WTC11 (cell line): ENCODE data around the gene SLC24A4. TPM values are rescaled to one million over a fixed set of nuclear protein-coding genes. Genes with fewer than 3 reads are reported as not detected.

Experiments
- ATAC-seq: fragments of 200-7000 bp; cut with Tn5 transposase; 2 replicates; pipeline ENCODE4 v1.10.0; 2021; ENCODE audit warnings: mild to moderate bottlenecking, moderate library complexity
- CTCF ChIA-PET: fragments of 300-600 bp; sonication (Branson Sonifier 250); formaldehyde crosslinking; loops from one replicate; lab custom pipeline; 2021; ENCODE audit warnings: antibody characterized with exemption; lab: Charles Lee
- POLR2A ChIA-PET: fragments of 350-600 bp; sonication (Branson Sonifier 250); formaldehyde crosslinking; loops from one replicate; lab custom pipeline; 2021; ENCODE audit warnings: antibody characterized with exemption; lab: Charles Lee
- DNase-seq: peaks from one replicate; pipeline ENCODE4 v3.0.0; 2021; ENCODE audit warnings: low spot score
- H3K27ac Mint-ChIP-seq: 2 replicates; pipeline ENCODE4 v1.8.0; 2021; ENCODE audit warnings: mixed read lengths
- H3K27me3 Mint-ChIP-seq: 2 replicates; pipeline ENCODE4 v1.8.0; 2021; ENCODE audit warnings: low read depth, mild to moderate bottlenecking, moderate library complexity, mixed read lengths
- H3K36me3 Mint-ChIP-seq: 2 replicates; pipeline ENCODE4 v1.8.0; 2021; ENCODE audit warnings: mixed read lengths
- H3K4me1 Mint-ChIP-seq: 2 replicates; pipeline ENCODE4 v1.8.0; 2022; ENCODE audit warnings: mixed read lengths
- H3K4me3 Mint-ChIP-seq: 2 replicates; pipeline ENCODE4 v1.8.0; 2021; ENCODE audit warnings: mild to moderate bottlenecking, moderate library complexity, mixed read lengths
- H3K9me3 Mint-ChIP-seq: 2 replicates; pipeline ENCODE4 v1.8.0; 2021; ENCODE audit warnings: mixed read lengths
- GTF2I ChIP-seq: fragments of 250-450 bp; sonication (Bioruptor Pico); conservative IDR thresholded peaks from 2 replicates; pipeline ENCODE4 v1.4.0; 2021; ENCODE audit warnings: mild to moderate bottlenecking
- JAZF1 ChIP-seq: fragments of 250-450 bp; sonication (Bioruptor Pico); IDR thresholded peaks from 2 replicates; pipeline ENCODE4 v1.9.0; 2021; ENCODE audit warnings: moderate library complexity, mild to moderate bottlenecking, inconsistent platforms
- TEAD1 ChIP-seq: sonication (generic); formaldehyde crosslinking; IDR thresholded peaks from 2 replicates; pipeline ENCODE4 v1.8.0; 2022; ENCODE audit warnings: mild to moderate bottlenecking, missing genetic modification reagents
- TP53 ChIP-seq: sonication (generic); formaldehyde crosslinking; IDR thresholded peaks from 2 replicates; pipeline ENCODE4 v1.8.1; 2023; ENCODE audit warnings: mild to moderate bottlenecking, missing genetic modification reagents
- total RNA-seq: library from RNA; stranded (reverse); gene quantifications from 3 replicates; pipeline ENCODE4 v1.2.3, GENCODE V29; 2021
- TF ChIP-seq, protein P1 (sequence below): sonication (generic); formaldehyde crosslinking; IDR thresholded peaks from 2 replicates; pipeline ENCODE4 v1.8.0; 2023; ENCODE audit warnings: missing genetic modification reagents, mild to moderate bottlenecking, borderline replicate concordance
- TF ChIP-seq, protein P2 (sequence below): fragments of 250-450 bp; sonication (Bioruptor Pico); IDR thresholded peaks from 2 replicates; pipeline ENCODE4 v1.9.0; 2021; ENCODE audit warnings: mild to moderate bottlenecking
- TF ChIP-seq, protein P3 (sequence below): sonication (generic); formaldehyde crosslinking; IDR thresholded peaks from 2 replicates; pipeline ENCODE4 v1.8.0; 2023; ENCODE audit warnings: missing genetic modification reagents
- TF ChIP-seq, protein P4 (sequence below): sonication (generic); formaldehyde crosslinking; IDR thresholded peaks from 2 replicates; pipeline ENCODE4 v1.8.1; 2023; ENCODE audit warnings: mild to moderate bottlenecking, missing genetic modification reagents, borderline replicate concordance
- TF ChIP-seq, protein P5 (sequence below): fragments of 250-450 bp; sonication (Bioruptor Pico); IDR thresholded peaks from 2 replicates; pipeline ENCODE4 v1.9.0; 2021; ENCODE audit warnings: mild to moderate bottlenecking, borderline replicate concordance

Gene SLC24A4
- total RNA-seq, 1 experiment from 2014 or later = 0.90 TPM

DNA sequence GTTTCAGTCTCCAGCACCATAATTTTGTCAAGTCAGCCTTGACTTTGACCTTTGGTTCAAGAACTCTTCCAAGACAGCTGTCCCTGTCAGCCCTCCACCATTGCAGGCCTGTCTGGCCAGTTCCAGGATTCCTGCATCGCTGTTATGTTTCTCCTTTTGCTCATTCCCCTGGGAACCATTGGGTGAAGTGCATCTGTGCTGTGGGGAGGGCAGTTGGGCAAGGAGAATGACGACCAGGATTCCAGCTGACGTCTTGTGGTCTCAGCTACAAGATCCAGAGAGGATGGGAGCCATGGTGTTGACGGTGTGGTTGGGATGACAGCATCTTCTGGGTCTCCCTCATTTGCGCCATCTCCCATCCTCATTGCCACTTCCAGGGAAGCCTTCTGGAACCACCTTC, 45.9 kb upstream of the SLC24A4 start:
- Mint-ChIP-seq H3K4me1 (no peaks in the 10 kb centered on the region), H3K27ac (no peak overlapping the region), H3K4me3 (no peak overlapping the region)

More for the DNA sequence above, 45.9 kb upstream of the SLC24A4 start:
- TF ChIP-seq, protein P1, sequence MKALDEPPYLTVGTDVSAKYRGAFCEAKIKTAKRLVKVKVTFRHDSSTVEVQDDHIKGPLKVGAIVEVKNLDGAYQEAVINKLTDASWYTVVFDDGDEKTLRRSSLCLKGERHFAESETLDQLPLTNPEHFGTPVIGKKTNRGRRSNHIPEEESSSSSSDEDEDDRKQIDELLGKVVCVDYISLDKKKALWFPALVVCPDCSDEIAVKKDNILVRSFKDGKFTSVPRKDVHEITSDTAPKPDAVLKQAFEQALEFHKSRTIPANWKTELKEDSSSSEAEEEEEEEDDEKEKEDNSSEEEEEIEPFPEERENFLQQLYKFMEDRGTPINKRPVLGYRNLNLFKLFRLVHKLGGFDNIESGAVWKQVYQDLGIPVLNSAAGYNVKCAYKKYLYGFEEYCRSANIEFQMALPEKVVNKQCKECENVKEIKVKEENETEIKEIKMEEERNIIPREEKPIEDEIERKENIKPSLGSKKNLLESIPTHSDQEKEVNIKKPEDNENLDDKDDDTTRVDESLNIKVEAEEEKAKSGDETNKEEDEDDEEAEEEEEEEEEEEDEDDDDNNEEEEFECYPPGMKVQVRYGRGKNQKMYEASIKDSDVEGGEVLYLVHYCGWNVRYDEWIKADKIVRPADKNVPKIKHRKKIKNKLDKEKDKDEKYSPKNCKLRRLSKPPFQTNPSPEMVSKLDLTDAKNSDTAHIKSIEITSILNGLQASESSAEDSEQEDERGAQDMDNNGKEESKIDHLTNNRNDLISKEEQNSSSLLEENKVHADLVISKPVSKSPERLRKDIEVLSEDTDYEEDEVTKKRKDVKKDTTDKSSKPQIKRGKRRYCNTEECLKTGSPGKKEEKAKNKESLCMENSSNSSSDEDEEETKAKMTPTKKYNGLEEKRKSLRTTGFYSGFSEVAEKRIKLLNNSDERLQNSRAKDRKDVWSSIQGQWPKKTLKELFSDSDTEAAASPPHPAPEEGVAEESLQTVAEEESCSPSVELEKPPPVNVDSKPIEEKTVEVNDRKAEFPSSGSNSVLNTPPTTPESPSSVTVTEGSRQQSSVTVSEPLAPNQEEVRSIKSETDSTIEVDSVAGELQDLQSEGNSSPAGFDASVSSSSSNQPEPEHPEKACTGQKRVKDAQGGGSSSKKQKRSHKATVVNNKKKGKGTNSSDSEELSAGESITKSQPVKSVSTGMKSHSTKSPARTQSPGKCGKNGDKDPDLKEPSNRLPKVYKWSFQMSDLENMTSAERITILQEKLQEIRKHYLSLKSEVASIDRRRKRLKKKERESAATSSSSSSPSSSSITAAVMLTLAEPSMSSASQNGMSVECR (CRISPR knock-in tag) = no peak
- TF ChIP-seq GTF2I (CRISPR knock-in tag) = no peak
- TF ChIP-seq, protein P2, sequence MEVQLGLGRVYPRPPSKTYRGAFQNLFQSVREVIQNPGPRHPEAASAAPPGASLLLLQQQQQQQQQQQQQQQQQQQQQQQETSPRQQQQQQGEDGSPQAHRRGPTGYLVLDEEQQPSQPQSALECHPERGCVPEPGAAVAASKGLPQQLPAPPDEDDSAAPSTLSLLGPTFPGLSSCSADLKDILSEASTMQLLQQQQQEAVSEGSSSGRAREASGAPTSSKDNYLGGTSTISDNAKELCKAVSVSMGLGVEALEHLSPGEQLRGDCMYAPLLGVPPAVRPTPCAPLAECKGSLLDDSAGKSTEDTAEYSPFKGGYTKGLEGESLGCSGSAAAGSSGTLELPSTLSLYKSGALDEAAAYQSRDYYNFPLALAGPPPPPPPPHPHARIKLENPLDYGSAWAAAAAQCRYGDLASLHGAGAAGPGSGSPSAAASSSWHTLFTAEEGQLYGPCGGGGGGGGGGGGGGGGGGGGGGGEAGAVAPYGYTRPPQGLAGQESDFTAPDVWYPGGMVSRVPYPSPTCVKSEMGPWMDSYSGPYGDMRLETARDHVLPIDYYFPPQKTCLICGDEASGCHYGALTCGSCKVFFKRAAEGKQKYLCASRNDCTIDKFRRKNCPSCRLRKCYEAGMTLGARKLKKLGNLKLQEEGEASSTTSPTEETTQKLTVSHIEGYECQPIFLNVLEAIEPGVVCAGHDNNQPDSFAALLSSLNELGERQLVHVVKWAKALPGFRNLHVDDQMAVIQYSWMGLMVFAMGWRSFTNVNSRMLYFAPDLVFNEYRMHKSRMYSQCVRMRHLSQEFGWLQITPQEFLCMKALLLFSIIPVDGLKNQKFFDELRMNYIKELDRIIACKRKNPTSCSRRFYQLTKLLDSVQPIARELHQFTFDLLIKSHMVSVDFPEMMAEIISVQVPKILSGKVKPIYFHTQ (CRISPR knock-in tag) = no peak
- no peak for TF ChIP-seq TP53 (CRISPR knock-in tag)
- TF ChIP-seq, protein P3, sequence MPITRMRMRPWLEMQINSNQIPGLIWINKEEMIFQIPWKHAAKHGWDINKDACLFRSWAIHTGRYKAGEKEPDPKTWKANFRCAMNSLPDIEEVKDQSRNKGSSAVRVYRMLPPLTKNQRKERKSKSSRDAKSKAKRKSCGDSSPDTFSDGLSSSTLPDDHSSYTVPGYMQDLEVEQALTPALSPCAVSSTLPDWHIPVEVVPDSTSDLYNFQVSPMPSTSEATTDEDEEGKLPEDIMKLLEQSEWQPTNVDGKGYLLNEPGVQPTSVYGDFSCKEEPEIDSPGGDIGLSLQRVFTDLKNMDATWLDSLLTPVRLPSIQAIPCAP = no peak
- TF ChIP-seq, protein P4, sequence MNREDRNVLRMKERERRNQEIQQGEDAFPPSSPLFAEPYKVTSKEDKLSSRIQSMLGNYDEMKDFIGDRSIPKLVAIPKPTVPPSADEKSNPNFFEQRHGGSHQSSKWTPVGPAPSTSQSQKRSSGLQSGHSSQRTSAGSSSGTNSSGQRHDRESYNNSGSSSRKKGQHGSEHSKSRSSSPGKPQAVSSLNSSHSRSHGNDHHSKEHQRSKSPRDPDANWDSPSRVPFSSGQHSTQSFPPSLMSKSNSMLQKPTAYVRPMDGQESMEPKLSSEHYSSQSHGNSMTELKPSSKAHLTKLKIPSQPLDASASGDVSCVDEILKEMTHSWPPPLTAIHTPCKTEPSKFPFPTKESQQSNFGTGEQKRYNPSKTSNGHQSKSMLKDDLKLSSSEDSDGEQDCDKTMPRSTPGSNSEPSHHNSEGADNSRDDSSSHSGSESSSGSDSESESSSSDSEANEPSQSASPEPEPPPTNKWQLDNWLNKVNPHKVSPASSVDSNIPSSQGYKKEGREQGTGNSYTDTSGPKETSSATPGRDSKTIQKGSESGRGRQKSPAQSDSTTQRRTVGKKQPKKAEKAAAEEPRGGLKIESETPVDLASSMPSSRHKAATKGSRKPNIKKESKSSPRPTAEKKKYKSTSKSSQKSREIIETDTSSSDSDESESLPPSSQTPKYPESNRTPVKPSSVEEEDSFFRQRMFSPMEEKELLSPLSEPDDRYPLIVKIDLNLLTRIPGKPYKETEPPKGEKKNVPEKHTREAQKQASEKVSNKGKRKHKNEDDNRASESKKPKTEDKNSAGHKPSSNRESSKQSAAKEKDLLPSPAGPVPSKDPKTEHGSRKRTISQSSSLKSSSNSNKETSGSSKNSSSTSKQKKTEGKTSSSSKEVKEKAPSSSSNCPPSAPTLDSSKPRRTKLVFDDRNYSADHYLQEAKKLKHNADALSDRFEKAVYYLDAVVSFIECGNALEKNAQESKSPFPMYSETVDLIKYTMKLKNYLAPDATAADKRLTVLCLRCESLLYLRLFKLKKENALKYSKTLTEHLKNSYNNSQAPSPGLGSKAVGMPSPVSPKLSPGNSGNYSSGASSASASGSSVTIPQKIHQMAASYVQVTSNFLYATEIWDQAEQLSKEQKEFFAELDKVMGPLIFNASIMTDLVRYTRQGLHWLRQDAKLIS = no peak
- no peak for TF ChIP-seq TEAD1 (CRISPR knock-in tag)
- TF ChIP-seq, protein P5, sequence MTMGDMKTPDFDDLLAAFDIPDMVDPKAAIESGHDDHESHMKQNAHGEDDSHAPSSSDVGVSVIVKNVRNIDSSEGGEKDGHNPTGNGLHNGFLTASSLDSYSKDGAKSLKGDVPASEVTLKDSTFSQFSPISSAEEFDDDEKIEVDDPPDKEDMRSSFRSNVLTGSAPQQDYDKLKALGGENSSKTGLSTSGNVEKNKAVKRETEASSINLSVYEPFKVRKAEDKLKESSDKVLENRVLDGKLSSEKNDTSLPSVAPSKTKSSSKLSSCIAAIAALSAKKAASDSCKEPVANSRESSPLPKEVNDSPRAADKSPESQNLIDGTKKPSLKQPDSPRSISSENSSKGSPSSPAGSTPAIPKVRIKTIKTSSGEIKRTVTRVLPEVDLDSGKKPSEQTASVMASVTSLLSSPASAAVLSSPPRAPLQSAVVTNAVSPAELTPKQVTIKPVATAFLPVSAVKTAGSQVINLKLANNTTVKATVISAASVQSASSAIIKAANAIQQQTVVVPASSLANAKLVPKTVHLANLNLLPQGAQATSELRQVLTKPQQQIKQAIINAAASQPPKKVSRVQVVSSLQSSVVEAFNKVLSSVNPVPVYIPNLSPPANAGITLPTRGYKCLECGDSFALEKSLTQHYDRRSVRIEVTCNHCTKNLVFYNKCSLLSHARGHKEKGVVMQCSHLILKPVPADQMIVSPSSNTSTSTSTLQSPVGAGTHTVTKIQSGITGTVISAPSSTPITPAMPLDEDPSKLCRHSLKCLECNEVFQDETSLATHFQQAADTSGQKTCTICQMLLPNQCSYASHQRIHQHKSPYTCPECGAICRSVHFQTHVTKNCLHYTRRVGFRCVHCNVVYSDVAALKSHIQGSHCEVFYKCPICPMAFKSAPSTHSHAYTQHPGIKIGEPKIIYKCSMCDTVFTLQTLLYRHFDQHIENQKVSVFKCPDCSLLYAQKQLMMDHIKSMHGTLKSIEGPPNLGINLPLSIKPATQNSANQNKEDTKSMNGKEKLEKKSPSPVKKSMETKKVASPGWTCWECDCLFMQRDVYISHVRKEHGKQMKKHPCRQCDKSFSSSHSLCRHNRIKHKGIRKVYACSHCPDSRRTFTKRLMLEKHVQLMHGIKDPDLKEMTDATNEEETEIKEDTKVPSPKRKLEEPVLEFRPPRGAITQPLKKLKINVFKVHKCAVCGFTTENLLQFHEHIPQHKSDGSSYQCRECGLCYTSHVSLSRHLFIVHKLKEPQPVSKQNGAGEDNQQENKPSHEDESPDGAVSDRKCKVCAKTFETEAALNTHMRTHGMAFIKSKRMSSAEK = no peak
- TF ChIP-seq JAZF1 (CRISPR knock-in tag) = no peak
- ChIA-PET CTCF (no interaction called here), POLR2A (no interaction called here)
- Mint-ChIP-seq H3K9me3 (peaks cover 16% of the 10 kb centered on the region), H3K36me3 (no peaks in the 10 kb centered on the region), H3K27me3 (no peaks in the 10 kb centered on the region; the same call in 1 of the 2 replicates)
- DNase-seq (no peak), ATAC-seq (no peak)
